Smooth muscle cell of the pulmonary artery (primary cell): ENCODE data around the gene CIAO1. TPM values are rescaled to one million over a fixed set of nuclear protein-coding genes. Genes with fewer than 3 reads are reported as not detected.

Experiments
- total RNA-seq: library from RNA; depleted of rRNA; stranded (reverse); fragments of >200 nt; gene quantifications from 2 replicates; pipeline ENCODE4 v1.2.3, GENCODE V29; 2014

CIAO1 gene
- total RNA-seq: 77.7 and 91.6 TPM in 2 replicates

DNA sequence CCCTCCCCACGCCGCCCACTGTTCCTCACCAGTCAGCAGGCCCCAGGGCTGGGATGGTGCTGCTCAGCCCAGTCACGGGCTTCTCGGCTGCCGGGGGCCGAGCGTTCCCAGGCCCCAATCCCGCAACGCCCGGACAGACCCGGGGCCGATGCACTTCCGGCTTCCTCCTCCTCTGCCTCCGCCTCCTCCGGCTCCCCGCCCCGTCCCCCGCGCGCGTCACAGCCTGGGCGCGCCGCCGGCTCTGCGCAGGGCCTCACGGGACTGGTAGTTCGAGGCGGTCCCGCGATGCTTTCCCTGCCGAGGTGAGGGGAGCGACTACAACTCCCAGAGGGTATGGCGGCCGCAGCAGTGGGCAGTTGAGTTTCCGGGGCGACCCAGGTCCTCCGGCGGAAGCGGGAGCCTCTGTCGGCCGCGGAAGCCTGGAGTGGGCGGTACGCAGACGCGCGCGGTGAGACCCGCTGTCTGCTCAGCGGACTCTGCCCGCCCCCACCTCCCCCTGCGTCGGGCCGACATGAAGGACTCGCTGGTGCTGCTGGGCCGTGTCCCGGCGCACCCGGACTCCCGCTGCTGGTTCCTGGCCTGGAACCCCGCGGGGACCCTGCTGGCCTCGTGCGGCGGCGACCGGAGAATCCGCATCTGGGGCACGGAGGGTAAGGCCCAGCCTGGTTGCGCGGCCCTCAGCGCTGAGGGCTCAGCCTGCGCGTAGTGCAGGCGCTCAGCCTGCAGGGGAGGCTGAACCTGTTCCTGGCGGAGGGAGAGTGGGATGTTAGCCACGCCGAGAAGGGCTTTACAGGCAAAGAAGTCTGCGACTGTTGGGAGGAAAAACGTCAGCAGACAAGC is at the start of gene CIAO1, which contains the start of gene TMEM127:
TSS of gene CIAO1 (plus strand) at position 386 of the 840 bp plus-strand sequence. CDS start at position 512, 126 bp downstream.
TSS of gene TMEM127 (minus strand) at position 158 of the 840 bp plus-strand sequence. CDS start 616 bp downstream, outside the sequence.

DNA sequence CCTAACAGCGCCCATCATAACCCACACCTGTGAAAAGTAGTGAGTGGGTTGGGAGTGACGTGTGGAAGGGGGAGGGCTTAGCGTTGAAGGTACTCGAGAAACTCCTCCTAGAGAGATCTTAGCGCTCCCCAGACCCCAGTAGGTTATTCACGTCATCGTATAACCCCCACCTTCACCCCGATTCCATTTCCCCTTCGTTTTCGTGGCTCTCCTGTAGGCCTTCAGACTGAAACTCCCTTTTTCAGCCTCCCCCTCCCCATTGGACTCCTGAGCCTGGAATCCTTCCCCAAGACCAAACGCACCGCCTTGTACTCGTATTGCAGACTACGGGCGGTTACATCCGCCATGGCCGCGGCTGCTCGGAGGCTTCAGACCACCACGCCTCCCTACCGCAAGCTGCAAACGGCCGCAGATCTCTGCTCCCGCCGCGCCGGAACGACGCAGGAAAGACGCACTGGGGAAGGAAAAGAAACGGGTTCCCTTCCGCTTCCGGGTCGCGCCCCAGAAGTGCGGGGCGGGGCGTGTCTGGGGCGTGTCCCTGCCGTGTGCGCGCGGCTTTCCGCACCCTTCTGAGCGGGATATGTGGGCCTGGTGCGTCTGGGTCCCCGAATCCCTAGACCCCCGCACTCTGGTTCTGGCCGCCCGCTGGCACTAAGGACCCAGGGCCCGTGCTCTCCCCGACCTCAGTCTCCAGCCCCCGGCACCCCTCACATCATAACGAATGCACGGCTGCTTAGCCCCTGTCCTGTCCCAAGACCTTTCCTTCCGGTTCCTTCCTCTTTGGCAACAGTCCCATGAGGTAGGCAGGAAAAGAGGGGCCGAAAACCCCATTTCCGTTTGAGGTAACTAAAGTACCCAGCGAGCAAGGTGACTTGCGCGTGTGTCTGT is 39.3 kb downstream of the CIAO1 start, which contains the start of gene SNRNP200:
TSS of gene SNRNP200 (minus strand) at position 456 of the 888 bp plus-strand sequence. CDS start at position 347, 109 bp downstream.

Other genes starting within 250 kb of the CIAO1 start
- 30.6 and 32.3 TPM in 2 replicates for gene GPAT2, start 231.3 kb upstream of the CIAO1 start, total RNA-seq
- gene ADRA2B, start 149.7 kb upstream of the CIAO1 start, total RNA-seq: 0.33 and 14.9 TPM in 2 replicates
- 0.07 TPM in 1 of 2 replicates, not detected in the other for gene ASTL, start 127.7 kb upstream of the CIAO1 start, total RNA-seq
- gene DUSP2, start 120.8 kb upstream of the CIAO1 start, total RNA-seq: 2.3 and 2.9 TPM in 2 replicates
- 97.5 and 116 TPM in 2 replicates for gene STARD7, start 57.4 kb upstream of the CIAO1 start, total RNA-seq
- 39.7 and 44.0 TPM in 2 replicates for gene TMEM127, start 228 bp upstream of the CIAO1 start, total RNA-seq
- 77.9 and 84.9 TPM in 2 replicates for gene SNRNP200, start 39.3 kb downstream of the CIAO1 start, total RNA-seq
- gene ITPRIPL1, start 59.1 kb downstream of the CIAO1 start, total RNA-seq: 0.26 and 1.3 TPM in 2 replicates
- 2.4 and 5.4 TPM in 2 replicates for gene NCAPH, start 69.5 kb downstream of the CIAO1 start, total RNA-seq
- gene NEURL3, start 239.1 kb downstream of the CIAO1 start, total RNA-seq: 0.20 TPM in 1 of 2 replicates, not detected in the other